ENCODE results near the gene FOXI2. TPM values are rescaled to one million over a fixed set of nuclear protein-coding genes. Genes with fewer than 3 reads are reported as not detected.

The FOXI2 gene
- total RNA-seq, 2 experiments from 2014 or later: not detected

- H3K9me3 ChIP-seq (ENCODE audit: low read length): no peaks in the 10 kb centered on the region
- no TSS peak for BruUV-seq (replicated peaks)
- ChIA-PET CTCF (ENCODE audit: unreplicated experiment) (no interaction called here), POLR2A (interaction anchor here (0.7 kb wide), 1 partner anchor 82 kb away, joined by 3 read pairs; no protein-coding TSS in a partner anchor)
- no peaks in the 10 kb centered on the region for H3K9me2 ChIP-seq (ENCODE audit: insufficient read depth, low read length)
- no peak overlapping the region for H2AFZ ChIP-seq (ENCODE audit: low read length)
- no peak overlapping the region for H3K4me2 ChIP-seq (ENCODE audit: low read length)
- H3K36me3 ChIP-seq (ENCODE audit: insufficient read depth, low read length): no peaks in the 10 kb centered on the region
- no peak for DNase-seq (ENCODE audit: low spot score)
- intact Hi-C loops (cut with micrococcal nuclease; ENCODE audit: unreplicated experiment): no loop called here
- no peak overlapping the region for H3K4me3 ChIP-seq (ENCODE audit: low read depth, low read length, poor library complexity, severe bottlenecking)
- no peaks in the 10 kb centered on the region for H4K20me1 ChIP-seq (ENCODE audit: insufficient read depth, low read length)
- TF ChIP-seq EZH2phosphoT487 (IDR thresholded peaks at IDR 0.05; ENCODE audit: borderline replicate concordance, low read depth, low read length): no peak
- TF ChIP-seq CTCF (conservative IDR thresholded peaks at IDR 0.05; ENCODE audit: low read length): no peak
- no peaks in the 10 kb centered on the region for H3K4me1 ChIP-seq (ENCODE audit: insufficient read depth, low read length, poor library complexity, severe bottlenecking)
- no peaks in the 10 kb centered on the region for H3K79me2 ChIP-seq (ENCODE audit: insufficient read depth, low read depth, low read length)
- H3K27ac ChIP-seq (ENCODE audit: low read depth, low read length, poor library complexity, severe bottlenecking): no peak overlapping the region
These were observed 16.1 kb upstream of the FOXI2 start for GRCh38 chr10:127720903-127721302.

GRCh38 chr10:127734753-127735152, 2.2 kb upstream of the FOXI2 start:
- Histone ChIP-seq H3K27ac (ENCODE audit: low read depth, low read length, poor library complexity, severe bottlenecking) (no peak overlapping the region), H3K9me2 (ENCODE audit: insufficient read depth, low read length) (no peaks in the 10 kb centered on the region), H3K36me3 (ENCODE audit: insufficient read depth, low read length) (no peaks in the 10 kb centered on the region), H3K4me1 (ENCODE audit: insufficient read depth, low read length, poor library complexity, severe bottlenecking) (no peaks in the 10 kb centered on the region), H2AFZ (ENCODE audit: low read length) (no peak overlapping the region), H3K9me3 (ENCODE audit: low read length) (no peaks in the 10 kb centered on the region), H3K79me2 (ENCODE audit: insufficient read depth, low read depth, low read length) (no peaks in the 10 kb centered on the region), H4K20me1 (ENCODE audit: insufficient read depth, low read length) (no peaks in the 10 kb centered on the region), H3K4me3 (ENCODE audit: low read depth, low read length, poor library complexity, severe bottlenecking) (no peak overlapping the region), H3K4me2 (ENCODE audit: low read length) (no peak overlapping the region)
- no TSS peak for BruUV-seq (replicated peaks)
- no peak for DNase-seq (ENCODE audit: low spot score)
- intact Hi-C loops (cut with micrococcal nuclease; ENCODE audit: unreplicated experiment): no loop called here
- POLR2A ChIA-PET: no interaction called here
- CTCF ChIA-PET (ENCODE audit: unreplicated experiment): no interaction called here
- TF ChIP-seq EZH2phosphoT487 (IDR thresholded peaks at IDR 0.05; ENCODE audit: borderline replicate concordance, low read depth, low read length): no peak
- no peak for TF ChIP-seq CTCF (conservative IDR thresholded peaks at IDR 0.05; ENCODE audit: low read length)

- intact Hi-C loops (cut with micrococcal nuclease; ENCODE audit: unreplicated experiment): no loop called here
These were observed 1.8 kb upstream of the FOXI2 start for GRCh38 chr10:127735156-127735555.

More at GRCh38 chr10:127735156-127735555, 1.8 kb upstream of the FOXI2 start:
- Histone ChIP-seq H3K36me3 (ENCODE audit: insufficient read depth, low read length) (no peaks in the 10 kb centered on the region), H4K20me1 (ENCODE audit: insufficient read depth, low read length) (no peaks in the 10 kb centered on the region), H3K9me3 (ENCODE audit: low read length) (no peaks in the 10 kb centered on the region), H3K27ac (ENCODE audit: low read depth, low read length, poor library complexity, severe bottlenecking) (no peak overlapping the region), H3K4me3 (ENCODE audit: low read depth, low read length, poor library complexity, severe bottlenecking) (no peak overlapping the region), H3K79me2 (ENCODE audit: insufficient read depth, low read depth, low read length) (no peaks in the 10 kb centered on the region), H3K9me2 (ENCODE audit: insufficient read depth, low read length) (no peaks in the 10 kb centered on the region), H3K4me1 (ENCODE audit: insufficient read depth, low read length, poor library complexity, severe bottlenecking) (no peaks in the 10 kb centered on the region), H2AFZ (ENCODE audit: low read length) (no peak overlapping the region), H3K4me2 (ENCODE audit: low read length) (no peak overlapping the region)
- no peak for DNase-seq (ENCODE audit: low spot score)
- ChIA-PET CTCF (ENCODE audit: unreplicated experiment) (no interaction called here), POLR2A (no interaction called here)
- BruUV-seq (replicated peaks): no TSS peak
- TF ChIP-seq CTCF (conservative IDR thresholded peaks at IDR 0.05; ENCODE audit: low read length): no peak
- TF ChIP-seq EZH2phosphoT487 (IDR thresholded peaks at IDR 0.05; ENCODE audit: borderline replicate concordance, low read depth, low read length): no peak
